IPS DF 6.9 (cell line): ENCODE results near the gene RUNX1.

Source experiments
- DNase-seq: peaks from one replicate; pipeline ENCODE4 v3.0.0-alpha.2; 2013; ENCODE audit warnings: low read depth, low spot score
- H3K27ac ChIP-seq: one replicate; pipeline ENCODE4 v1.5.1; 2013; ENCODE audit warnings: low read length, control low read depth
- H3K27me3 ChIP-seq: 2 replicates; pipeline ENCODE4 v1.6.1; 2013; ENCODE audit warnings: mild to moderate bottlenecking, low read length; ENCODE audit not compliant: control insufficient read depth, insufficient read depth
- H3K36me3 ChIP-seq: 2 replicates; pipeline ENCODE4 v1.6.1; 2013; ENCODE audit warnings: low read length; ENCODE audit not compliant: control insufficient read depth, insufficient read depth
- H3K4me1 ChIP-seq: 2 replicates; pipeline ENCODE4 v1.6.1; 2013; ENCODE audit warnings: low read length; ENCODE audit not compliant: control insufficient read depth, insufficient read depth
- H3K4me3 ChIP-seq: 2 replicates; pipeline ENCODE4 v1.5.1; 2013; ENCODE audit warnings: mild to moderate bottlenecking, low read length
- H3K9me3 ChIP-seq: 2 replicates; pipeline ENCODE4 v1.6.1; 2013; ENCODE audit warnings: low read length, inconsistent platforms; ENCODE audit not compliant: control insufficient read depth, insufficient read depth
- whole genome bisulfite sequencing: extraction: QIAGEN DNeasy Blood & Tissue Kit; methylation state at CpG from one replicate; pipeline ENCODE4 v1.1.7; 2013; ENCODE audit warnings: mixed read lengths, missing lambda C conversion rate; ENCODE audit not compliant: insufficient read length, insufficient coverage; 5-methylcytosine and 5-hydroxymethylcytosine counted together

Gene RUNX1

GRCh38 chr21:34924771-34925419 is 124.2 kb downstream of the RUNX1 start:
- no peak for DNase-seq
- no CpG with 5 or more reads among the region's 1 CpG for WGBS
- Histone ChIP-seq H3K27ac (no peak overlapping the region), H3K4me1 (no peaks in the 10 kb centered on the region), H3K9me3 (no peaks in the 10 kb centered on the region), H3K36me3 (no peaks in the 10 kb centered on the region), H3K27me3 (no peaks in the 10 kb centered on the region), H3K4me3 (no peak overlapping the region)

GRCh38 chr21:34924194-34924593 is 124.9 kb downstream of the RUNX1 start:
- DNase-seq: no peak
- no CpG with 5 or more reads among the region's 3 CpGs for WGBS
- Histone ChIP-seq H3K27me3 (no peaks in the 10 kb centered on the region), H3K36me3 (no peaks in the 10 kb centered on the region), H3K27ac (no peak overlapping the region), H3K9me3 (no peaks in the 10 kb centered on the region), H3K4me3 (no peak overlapping the region), H3K4me1 (no peaks in the 10 kb centered on the region)

DNA sequence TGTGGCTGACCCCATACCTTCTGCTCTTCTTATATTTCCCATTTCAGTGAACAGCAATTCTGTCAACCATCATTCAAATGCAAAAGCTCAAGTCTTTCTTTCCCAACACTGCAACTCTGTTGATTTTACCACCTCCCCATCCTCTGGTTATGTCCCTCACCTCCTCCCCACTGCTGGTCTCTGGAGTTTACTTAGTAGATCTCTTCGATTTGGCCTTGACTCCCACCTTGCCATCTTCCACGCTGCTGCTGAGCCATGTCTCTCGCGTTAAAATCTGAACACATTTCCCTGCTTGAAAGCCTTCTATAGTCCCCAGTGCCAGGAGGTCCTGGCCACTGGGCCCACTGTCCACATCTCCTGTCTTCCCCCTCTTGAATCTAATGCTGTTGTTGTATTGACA is 125.5 kb downstream of the RUNX1 start:
- no peak for DNase-seq
- H3K4me3 ChIP-seq: no peak overlapping the region
- WGBS: no CpG with 5 or more reads among the region's 4 CpGs
- no peaks in the 10 kb centered on the region for H3K36me3 ChIP-seq
- H3K4me1 ChIP-seq: no peaks in the 10 kb centered on the region
- H3K27ac ChIP-seq: no peak overlapping the region
- no peaks in the 10 kb centered on the region for H3K9me3 ChIP-seq
- no peaks in the 10 kb centered on the region for H3K27me3 ChIP-seq

GRCh38 chr21:34923202-34923601 is 125.9 kb downstream of the RUNX1 start:
- Histone ChIP-seq H3K27me3 (no peaks in the 10 kb centered on the region), H3K36me3 (no peaks in the 10 kb centered on the region), H3K4me1 (no peaks in the 10 kb centered on the region), H3K27ac (no peak overlapping the region), H3K4me3 (no peak overlapping the region), H3K9me3 (no peaks in the 10 kb centered on the region)
- no peak for DNase-seq
- no CpG with 5 or more reads among the region's 4 CpGs for WGBS

GRCh38 chr21:34922479-34922878 is 126.6 kb downstream of the RUNX1 start:
- Histone ChIP-seq H3K36me3 (no peaks in the 10 kb centered on the region), H3K9me3 (no peaks in the 10 kb centered on the region), H3K4me3 (no peak overlapping the region), H3K27me3 (no peaks in the 10 kb centered on the region), H3K4me1 (no peaks in the 10 kb centered on the region), H3K27ac (no peak overlapping the region)
- no peak for DNase-seq

DNA sequence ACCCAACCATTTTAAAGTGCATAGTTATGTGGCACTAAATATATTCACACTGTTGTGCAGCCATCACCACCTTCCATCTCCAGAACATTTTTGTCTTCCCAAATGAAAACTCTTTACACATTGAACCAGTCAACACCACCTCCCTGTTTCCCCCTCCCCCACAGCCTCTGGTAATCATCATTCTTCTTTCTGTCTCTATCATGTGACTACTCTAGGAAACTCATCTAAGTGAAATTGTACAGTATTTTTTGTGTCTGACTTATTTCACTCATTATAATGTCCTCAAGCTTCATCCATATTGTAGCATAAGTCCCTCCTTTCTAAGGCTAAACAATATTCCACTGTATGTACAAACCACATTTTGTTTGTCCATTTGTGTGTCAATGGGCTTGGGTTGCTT is 128.0 kb downstream of the RUNX1 start:
- H3K9me3 ChIP-seq: no peaks in the 10 kb centered on the region
- DNase-seq: no peak
- no peaks in the 10 kb centered on the region for H3K4me1 ChIP-seq
- no peak overlapping the region for H3K27ac ChIP-seq
- no peak overlapping the region for H3K4me3 ChIP-seq
- no peaks in the 10 kb centered on the region for H3K27me3 ChIP-seq
- H3K36me3 ChIP-seq: no peaks in the 10 kb centered on the region

GRCh38 chr21:34919406-34919805 is 129.7 kb downstream of the RUNX1 start:
- Histone ChIP-seq H3K36me3 (no peaks in the 10 kb centered on the region), H3K4me3 (no peak overlapping the region), H3K27me3 (no peaks in the 10 kb centered on the region), H3K27ac (no peak overlapping the region), H3K4me1 (no peaks in the 10 kb centered on the region), H3K9me3 (no peaks in the 10 kb centered on the region)
- WGBS: no CpG with 5 or more reads among the region's 6 CpGs
- DNase-seq: no peak

- Histone ChIP-seq H3K4me1 (no peaks in the 10 kb centered on the region; the same call in 1 of the 2 replicates), H3K27ac (no peak overlapping the region), H3K9me3 (no peaks in the 10 kb centered on the region), H3K27me3 (no peaks in the 10 kb centered on the region), H3K36me3 (no peaks in the 10 kb centered on the region), H3K4me3 (no peak overlapping the region)
- no CpG with 5 or more reads among the region's 7 CpGs for WGBS
- DNase-seq: no peak
Observed at GRCh38 chr21:34916446-34916845, 132.7 kb downstream of the RUNX1 start.

GRCh38 chr21:34915364-34915841 is 133.7 kb downstream of the RUNX1 start:
- Histone ChIP-seq H3K9me3 (no peaks in the 10 kb centered on the region), H3K4me1 (no peaks in the 10 kb centered on the region; the same call in 1 of the 2 replicates), H3K4me3 (no peak overlapping the region), H3K27me3 (no peaks in the 10 kb centered on the region), H3K27ac (no peak overlapping the region), H3K36me3 (no peaks in the 10 kb centered on the region)
- no peak for DNase-seq

GRCh38 chr21:34914239-34914638 is 134.9 kb downstream of the RUNX1 start:
- Histone ChIP-seq H3K36me3 (no peaks in the 10 kb centered on the region), H3K4me1 (no peaks in the 10 kb centered on the region; the same call in 1 of the 2 replicates), H3K27me3 (no peaks in the 10 kb centered on the region), H3K9me3 (no peaks in the 10 kb centered on the region), H3K4me3 (no peak overlapping the region), H3K27ac (no peak overlapping the region)
- no CpG with 5 or more reads among the region's 3 CpGs for WGBS
- no peak for DNase-seq

- Histone ChIP-seq H3K9me3 (no peaks in the 10 kb centered on the region), H3K27ac (no peak overlapping the region), H3K27me3 (no peaks in the 10 kb centered on the region), H3K36me3 (no peaks in the 10 kb centered on the region), H3K4me1 (no peaks in the 10 kb centered on the region; the same call in 1 of the 2 replicates), H3K4me3 (no peak overlapping the region)
- no CpG with 5 or more reads among the region's 5 CpGs for WGBS
- DNase-seq: no peak
Observed at GRCh38 chr21:34913811-34914210, 135.3 kb downstream of the RUNX1 start.
